Mucosa of gallbladder (tissue), 1 donor: ENCODE results near the gene YWHAQ. TPM values are rescaled to one million over a fixed set of nuclear protein-coding genes. Genes with fewer than 3 reads are reported as not detected.
"Not testable (repeated sequence)": the region's sequence is repeated elsewhere in the genome, so short reads cannot be mapped to it uniquely, and the experiment has no call there.

Experiments used
- DNase-seq: peaks from one replicate; pipeline ENCODE4 v3.0.0-alpha.2; 2020; ENCODE audit warnings: low spot score
- total RNA-seq: library from RNA; stranded (reverse); gene quantifications from one replicate; pipeline ENCODE4 v1.2.1, GENCODE V29; 2021
- donor health status: DM: no; HTN: no; CAD: no.

YWHAQ gene
- total RNA-seq, 1 donor from 2014 or later, result 250 TPM

GRCh38 chr2:9552219-9553178 is 78.3 kb downstream of the YWHAQ start:
- DNase-seq, result no peak

- not testable (repeated sequence) for DNase-seq
Measured at GRCh38 chr2:9550859-9551391, 79.9 kb downstream of the YWHAQ start.

- no peak for DNase-seq
Measured at GRCh38 chr2:9549420-9549819, 81.4 kb downstream of the YWHAQ start.

GRCh38 chr2:9548506-9548905 is 82.3 kb downstream of the YWHAQ start:
- no peak for DNase-seq

GRCh38 chr2:9547262-9547991 is 83.4 kb downstream of the YWHAQ start:
- no peak for DNase-seq

GRCh38 chr2:9545502-9545901 is 85.3 kb downstream of the YWHAQ start:
- no peak for DNase-seq

- no peak for DNase-seq
Measured at GRCh38 chr2:9543557-9543956, 87.2 kb downstream of the YWHAQ start.

- DNase-seq, result no peak
Measured at GRCh38 chr2:9539531-9539930, 91.3 kb downstream of the YWHAQ start.

- DNase-seq, result no peak
Measured at GRCh38 chr2:9538000-9538507, 92.7 kb downstream of the YWHAQ start.

- no peak for DNase-seq
Measured at GRCh38 chr2:9536504-9536903, 94.3 kb downstream of the YWHAQ start.

- no peak for DNase-seq
Measured at GRCh38 chr2:9535177-9535576, 95.6 kb downstream of the YWHAQ start.

Other genes starting within 250 kb of the YWHAQ start
- 75.2 TPM for gene ITGB1BP1, start 207.5 kb downstream of the YWHAQ start, total RNA-seq
- 24.3 TPM for gene CPSF3, start 207.3 kb downstream of the YWHAQ start, total RNA-seq
- gene IAH1, start 156.4 kb downstream of the YWHAQ start, total RNA-seq, result 50.2 TPM
- gene ADAM17, start 75.2 kb downstream of the YWHAQ start, total RNA-seq, result 22.3 TPM
- 14.8 TPM for gene TAF1B, start 212.5 kb upstream of the YWHAQ start, total RNA-seq